HG03521 (cell line): ENCODE results near the gene SFR1.

Experiments used
- ATAC-seq: cut with Tn5 transposase; IDR thresholded peaks from one replicate; pipeline ENCODE4 v1.9.1; 2021; ENCODE audit warnings: mild to moderate bottlenecking, moderate library complexity; ENCODE audit not compliant: unreplicated experiment

Gene SFR1, protein sequence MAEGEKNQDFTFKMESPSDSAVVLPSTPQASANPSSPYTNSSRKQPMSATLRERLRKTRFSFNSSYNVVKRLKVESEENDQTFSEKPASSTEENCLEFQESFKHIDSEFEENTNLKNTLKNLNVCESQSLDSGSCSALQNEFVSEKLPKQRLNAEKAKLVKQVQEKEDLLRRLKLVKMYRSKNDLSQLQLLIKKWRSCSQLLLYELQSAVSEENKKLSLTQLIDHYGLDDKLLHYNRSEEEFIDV

DNA sequence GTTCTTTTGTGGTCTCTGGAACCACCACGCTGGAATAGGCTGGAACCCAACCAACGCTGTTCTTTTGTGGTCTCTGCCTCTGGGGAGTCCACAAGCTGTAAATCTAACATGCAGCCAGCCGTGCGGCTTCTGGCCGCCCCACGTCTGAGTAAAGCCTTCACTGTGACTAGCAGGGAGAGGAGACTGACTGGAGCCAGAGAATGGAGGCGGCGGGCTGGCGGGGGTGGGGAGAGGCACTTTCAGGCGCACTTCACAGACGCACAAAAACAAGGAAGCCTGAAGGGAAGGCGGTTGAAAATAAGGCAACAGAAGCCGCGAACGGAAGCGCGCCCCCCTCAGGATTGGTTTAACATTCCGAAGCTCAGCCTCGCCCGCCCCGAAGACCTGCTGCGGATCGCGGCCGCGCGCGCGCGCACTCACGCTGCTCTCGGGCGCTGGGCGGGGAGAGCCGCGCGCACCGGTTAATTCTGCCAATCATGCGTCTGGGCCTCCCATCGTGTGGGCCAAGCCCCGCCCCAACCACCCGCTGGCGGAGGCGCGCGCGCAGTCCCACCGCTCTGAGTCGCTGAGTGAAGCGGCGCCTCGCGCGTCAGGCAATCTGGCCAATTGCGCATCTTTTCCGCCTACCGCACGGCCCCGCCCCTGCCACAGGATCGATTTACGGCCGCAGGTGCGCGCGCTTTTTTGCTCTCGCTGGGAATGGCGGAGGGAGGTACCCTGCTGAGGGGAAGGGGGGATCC lies at the start of gene SFR1:
SFR1 (plus strand) TSS at position 687 of the 740 bp plus-strand sequence; CDS start at position 700, 13 bp downstream.
- ATAC-seq, result peak; percentile 87

DNA sequence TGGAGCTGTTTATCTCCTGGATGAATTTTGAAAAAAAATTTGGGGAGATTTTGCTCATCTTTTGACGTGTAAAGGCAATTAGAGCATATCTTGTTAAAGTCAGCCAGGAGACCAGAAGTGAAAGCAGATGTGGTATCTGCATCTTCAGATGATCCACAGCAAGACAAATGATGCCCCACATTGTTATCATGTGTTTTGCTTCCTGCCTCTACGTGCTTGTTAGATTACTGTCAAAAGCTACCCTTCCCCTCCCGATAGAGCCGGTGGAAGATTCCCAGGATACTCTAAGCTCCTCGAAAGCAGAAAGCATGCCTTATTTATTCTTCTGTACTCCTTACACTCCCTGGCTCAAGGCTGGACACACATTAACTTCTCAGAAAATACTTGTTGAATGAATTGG lies 49.2 kb upstream of the SFR1 start:
- no peak for ATAC-seq

DNA sequence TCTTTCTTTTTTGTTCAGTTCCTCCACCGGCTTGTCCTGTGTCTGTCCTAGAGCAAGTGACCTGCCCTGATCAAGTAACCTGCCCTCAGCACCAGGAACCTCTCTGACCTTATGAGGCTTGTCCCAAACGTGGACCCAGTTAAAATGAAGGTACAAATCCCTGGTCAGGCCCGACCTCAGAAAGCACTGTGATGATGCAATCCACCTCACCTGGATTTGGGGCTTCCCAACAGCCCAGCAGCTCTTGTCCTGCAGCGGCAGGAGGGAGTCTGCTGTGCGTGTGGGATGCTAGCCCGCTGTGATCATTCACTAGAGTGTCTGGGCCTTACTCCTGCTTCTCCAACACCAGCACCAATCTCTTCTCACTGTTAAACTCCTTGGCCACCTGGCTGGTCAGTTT lies 47.5 kb upstream of the SFR1 start:
- ATAC-seq, result no peak

DNA sequence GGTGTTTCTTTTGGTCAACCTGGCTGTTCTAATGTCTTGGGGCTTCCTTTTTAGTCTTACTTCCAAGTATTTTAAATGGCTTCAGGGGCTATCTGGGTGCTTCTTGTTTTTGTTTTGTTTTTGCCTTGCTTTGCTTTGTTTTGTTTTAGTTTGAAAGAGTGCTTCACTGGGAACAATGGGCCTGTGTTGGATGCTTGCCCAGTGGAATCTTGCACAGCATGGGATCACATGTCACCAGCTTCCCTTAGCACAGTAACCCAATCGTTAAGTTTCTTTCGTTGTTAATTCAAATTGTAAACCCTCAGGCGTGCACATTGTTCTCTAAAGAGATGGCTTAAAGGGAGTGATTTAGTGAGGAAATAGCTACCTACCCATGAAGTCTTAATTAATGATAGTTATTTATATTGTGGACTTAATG lies 45.2 kb upstream of the SFR1 start:
- ATAC-seq, result no peak

DNA sequence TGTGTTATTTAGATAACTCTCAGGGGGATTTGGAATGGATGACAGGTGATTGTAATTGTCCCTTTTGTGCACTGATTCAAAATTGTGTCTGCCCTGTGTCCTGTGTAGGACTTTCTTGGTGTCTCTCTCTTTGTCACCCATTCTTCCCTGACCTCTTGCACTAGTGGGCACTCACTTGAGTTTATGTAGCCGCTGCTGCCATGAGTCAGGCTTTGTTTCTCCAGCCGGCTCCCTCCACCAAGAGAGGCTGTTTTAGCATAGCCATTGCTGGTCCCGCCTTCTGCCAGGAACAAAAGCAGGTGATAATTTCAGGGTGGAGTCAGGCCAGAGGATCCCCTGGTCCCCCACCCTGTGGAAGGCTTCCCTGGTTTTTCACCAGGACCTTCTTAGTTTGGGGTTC lies 44.7 kb upstream of the SFR1 start:
- no peak for ATAC-seq

DNA sequence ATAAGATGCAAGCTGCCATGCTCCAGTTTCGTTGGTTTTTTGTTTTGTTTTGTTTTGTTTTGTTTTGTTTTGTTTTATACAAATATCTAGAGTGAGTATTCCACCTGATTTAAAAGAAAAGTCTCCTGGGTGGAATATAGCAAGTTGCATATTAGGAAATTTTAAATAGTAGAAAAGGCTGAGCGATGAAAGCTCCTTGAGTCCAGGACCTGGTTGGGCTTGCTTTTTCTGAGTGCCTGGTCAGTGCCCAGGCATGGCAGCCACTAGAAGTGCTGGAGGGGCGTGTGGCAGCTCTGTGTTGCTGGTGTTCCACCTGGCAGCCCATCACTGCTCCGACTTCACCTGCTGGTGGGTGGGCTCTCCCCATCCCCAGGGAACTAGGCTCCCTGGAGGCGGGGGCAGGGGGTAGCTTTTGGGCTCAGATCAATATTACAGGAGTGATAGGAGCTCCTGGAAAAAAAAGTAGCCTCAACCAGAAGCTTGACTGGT lies 44.3 kb upstream of the SFR1 start:
- no peak for ATAC-seq

DNA sequence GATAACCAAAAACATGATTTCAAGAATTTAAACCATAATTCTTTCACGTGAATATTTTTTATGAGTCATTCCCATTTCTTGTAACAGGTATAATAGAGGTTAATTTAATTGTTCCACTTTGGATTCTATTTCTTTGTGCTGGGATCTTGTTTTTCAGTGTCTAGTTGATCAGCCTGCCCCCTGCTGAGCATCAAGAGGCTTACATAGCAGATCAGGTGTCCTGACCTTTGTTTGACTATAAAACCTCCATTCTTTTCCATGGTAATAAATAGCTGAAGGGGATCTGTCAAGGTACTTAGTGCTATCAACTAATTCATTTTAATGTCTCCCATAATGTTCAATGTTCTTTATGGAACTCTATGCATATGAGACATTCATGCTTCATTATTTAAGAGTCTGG lies 41.2 kb upstream of the SFR1 start:
- no peak for ATAC-seq

DNA sequence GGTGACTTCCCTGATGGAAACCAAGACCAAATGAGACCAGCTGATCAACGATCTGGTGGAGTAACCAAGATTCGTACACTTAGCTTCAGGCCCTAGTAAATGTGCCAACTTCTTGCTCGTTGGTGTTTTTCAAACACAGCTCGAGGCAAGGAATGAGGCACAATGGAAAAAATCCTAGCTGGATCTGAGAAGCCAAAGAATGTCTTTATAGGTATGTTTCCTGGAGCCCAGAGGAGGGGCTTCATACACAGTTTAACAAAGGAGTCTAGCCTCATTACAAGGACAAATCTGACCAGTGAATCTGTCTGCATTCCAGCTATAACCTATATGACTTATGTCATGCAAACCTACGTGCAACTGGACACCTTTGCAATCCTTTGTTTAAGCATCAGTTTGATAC lies 40.0 kb upstream of the SFR1 start:
- no peak for ATAC-seq

DNA sequence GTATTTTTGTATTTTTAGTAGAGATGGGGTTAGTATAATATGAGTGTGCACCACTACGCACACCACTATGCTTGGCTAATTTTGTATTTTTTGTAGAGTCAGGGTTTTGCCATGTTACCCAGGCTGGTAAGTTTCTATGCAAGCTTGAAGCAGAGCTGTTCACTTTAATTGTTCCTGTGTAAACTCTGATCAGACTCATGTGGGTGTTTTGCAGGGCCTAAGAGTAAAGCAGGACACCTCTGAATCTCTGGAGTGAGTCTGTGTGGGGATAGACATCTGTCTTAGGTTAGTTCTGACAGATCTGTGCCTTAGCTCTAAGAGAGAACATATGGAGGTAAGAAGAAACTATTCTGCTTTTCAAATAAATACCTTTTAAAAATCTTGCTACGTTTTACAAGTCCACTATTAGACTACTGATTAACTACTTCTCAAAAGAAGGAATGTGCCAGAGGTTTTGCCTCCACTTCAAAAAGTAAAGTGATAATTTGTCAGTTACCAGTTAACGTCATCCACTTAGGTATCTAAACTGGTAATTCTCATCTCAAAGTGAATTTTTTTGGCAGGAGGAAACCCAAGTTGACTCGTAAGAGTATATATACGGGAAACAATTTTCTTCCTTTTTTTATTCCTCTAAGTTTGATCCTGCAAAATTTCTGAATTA lies 37.4 kb upstream of the SFR1 start:
- no peak for ATAC-seq

DNA sequence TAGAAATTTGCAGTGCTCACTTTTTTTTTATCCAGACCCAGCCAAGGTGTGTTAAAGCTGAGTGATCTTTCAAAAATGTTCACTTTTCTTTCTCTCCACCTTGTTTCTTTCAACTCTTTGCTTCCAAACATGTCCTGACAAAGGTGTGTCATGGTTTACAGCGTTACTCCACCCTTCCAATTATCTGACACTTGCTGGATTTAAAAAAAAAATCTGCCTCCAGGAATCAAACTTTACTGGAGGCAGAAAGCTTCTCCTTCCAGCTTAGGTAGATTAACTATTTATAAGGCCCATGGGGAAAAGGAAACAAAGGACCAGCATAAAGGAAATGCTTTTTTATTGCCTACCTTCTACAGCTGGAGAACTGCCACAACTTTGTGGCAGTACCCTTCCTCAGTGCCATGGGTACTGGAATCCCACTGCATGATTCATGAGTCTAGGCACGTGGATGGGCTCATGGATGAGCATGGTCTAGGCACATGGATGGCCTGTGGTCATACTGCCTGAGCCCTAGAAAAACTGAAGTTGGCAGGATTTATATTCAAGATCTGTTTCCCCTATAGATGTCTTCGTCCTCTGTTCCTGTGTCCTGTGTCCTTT lies 36.1 kb upstream of the SFR1 start, which contains the start of gene COL17A1:
COL17A1 (minus strand) TSS at position 80 of the 600 bp plus-strand sequence. CDS start 5,207 bp downstream, outside the sequence.
- no peak for ATAC-seq

DNA sequence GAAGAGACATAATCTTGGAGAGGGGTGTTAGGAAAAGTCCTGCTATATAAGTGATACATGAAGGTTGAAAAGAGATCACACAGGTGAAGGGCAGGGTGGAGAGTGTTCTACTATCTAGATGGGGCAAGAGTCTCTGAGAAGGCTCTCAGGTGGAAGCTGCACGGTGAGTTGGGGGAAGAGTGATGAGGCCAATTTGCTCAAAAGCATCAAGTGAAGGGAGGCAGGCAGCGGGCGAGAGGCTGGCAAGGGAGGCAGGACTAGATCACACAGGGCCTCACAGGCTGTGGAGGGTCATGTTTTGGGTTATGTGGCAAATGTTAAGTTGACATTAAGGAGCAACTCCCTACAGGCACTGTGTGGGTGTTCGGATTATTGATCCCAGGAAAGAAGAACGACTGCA lies 33.7 kb upstream of the SFR1 start:
- ATAC-seq, result no peak

DNA sequence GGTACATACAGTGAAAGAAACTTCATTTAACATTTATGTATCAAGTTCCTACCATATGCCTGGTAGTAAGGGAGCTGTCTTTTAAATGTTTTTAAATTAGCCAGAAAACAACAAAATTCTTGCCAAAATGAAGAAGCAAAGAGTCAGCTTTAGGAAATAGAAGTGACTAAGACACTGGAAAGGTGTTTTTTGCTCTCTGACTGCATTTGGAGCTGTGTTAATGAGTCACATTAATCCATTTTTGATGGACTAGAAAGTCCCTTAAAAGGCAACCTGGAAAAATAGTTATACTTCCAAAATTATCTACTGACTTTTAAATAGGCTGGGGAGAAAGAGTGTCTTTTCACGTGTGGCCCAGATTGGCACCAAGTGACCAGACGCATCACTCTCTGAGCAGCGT lies 32.4 kb upstream of the SFR1 start:
- no peak for ATAC-seq

DNA sequence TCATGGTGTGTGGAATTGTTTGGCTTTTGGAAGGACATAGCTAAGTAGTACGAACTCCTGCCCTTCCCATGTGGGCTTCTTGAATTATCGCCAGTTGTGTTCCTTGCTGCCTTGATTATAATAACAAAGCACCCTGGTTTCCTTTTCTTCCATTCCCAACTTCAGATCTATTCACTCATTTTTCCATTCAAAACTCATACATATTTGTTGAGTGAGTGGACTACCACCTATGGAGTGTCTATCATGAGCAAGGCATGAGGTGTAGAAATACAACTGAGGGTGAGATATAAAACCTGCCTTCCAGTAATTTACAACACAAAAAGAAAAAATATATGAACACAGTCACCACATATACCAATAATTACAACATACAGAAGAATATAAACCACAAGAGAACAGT lies 31.4 kb upstream of the SFR1 start:
- no peak for ATAC-seq

DNA sequence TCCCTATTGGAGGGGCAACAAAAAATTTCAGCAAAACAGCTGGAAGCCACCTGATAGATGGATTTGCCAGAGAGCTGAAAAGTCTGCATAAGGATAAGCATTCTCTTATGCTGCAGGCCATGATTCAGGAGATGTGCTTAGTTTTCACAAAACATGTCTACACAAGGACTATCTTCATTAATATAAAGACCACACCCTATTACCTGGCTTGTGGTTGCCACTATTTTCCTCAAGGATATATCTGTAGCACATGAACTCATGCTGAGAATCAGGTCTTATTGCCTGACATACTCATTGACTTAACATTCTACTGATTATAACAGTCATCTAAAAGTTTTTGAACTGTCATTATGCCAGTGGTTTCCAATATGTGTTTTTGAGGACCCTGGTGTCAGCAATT lies 29.2 kb upstream of the SFR1 start:
- no peak for ATAC-seq

DNA sequence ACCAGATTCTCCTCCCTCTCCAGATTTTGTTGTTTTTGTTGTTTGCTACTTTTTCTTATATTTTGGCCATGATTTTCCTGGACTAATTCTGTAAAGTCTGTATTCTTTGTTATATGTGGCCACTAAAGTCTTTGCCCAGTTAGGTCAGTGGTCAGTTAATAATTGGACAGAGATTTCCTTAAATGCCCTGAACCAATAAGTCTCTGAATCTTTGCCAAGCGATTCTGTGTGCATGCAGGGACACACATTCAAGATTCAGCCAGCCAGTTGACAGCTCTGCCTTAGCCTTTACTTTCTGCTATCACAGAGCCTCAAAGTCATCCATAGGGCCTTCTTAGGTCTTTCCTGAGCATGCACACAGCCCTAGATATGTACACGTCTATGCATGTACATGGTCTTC lies 25.3 kb upstream of the SFR1 start:
- ATAC-seq, result no peak

DNA sequence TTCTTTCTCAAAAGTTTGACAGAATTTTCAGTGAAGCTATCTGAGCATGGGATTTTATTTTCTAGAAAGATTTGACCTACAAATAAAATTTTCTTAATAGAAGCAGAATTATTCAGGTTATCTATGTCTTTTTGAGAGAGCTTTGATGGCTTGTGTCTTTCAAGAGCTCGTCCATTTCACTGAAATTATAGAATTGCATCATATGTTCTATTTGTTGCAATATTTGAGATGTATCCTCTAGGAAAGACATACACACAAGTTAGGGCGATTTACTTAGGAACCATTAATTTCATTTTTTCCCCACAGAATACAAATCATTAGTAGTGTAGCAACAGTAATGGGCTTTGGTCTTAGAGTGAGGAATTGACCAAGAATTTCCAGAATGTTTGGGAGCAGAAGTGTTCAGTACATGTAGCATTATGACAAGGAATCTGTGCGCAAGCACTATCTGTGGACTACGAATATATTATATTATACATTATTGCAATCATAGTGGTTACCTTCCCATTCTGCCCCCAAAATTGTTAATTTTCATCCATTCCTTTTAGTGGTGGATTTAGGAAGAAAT lies 23.5 kb upstream of the SFR1 start:
- no peak for ATAC-seq

DNA sequence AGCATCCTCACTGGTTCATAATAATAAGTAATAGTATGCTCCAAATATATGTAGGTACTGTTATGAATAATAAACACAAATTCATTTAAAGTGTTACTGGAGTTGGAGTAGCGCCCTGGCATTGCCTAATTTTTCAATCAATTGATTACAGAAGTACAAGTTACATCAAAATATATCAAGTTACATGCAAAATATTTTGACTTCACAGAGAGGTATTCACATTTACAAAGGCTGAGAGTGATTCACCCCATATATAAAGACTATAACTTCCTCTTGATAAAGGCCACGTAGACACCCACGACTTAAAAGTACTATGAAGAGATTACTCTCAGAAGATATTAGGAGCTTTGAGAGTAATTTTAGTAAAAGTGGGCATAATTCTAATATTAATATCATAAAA lies 22.7 kb upstream of the SFR1 start:
- no peak for ATAC-seq

DNA sequence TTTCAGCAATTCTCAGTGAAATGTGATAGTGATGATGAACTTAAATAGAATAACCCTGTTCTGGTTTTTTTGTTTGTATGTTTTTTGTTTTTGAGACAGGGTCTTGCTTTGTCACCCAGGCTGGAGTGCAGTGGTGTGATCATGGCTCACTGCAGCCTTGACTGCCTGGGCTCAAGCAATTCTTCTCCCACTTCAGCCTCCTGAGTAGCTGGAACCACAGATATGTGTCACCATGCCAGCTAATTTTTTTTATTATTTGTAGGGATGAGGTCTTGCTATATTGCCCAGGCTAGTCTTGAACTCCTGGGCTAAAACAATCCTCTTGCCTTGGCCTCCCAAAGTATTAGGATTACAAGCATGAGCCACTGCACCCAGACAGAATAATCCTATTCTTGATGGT lies 22.0 kb upstream of the SFR1 start:
- ATAC-seq, result no peak

DNA sequence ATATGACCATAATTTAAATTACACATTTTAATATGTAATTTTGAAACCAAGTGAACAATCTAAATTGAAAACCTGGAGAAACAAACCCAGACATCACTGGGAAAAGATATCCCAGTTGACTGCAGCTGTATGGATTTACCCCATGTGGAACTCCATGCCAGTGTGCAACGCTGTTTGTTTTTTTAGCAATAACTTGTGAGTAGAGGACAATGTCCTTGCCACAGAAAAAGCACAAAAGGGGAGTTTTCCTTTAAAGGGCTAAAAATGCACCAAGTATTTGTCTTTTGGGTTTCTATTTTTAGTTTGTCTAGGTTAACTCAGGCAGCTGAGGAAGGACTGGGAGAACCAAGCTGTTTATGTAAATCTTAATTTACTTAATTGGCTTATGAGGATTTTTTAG lies 21.2 kb upstream of the SFR1 start:
- ATAC-seq, result no peak

DNA sequence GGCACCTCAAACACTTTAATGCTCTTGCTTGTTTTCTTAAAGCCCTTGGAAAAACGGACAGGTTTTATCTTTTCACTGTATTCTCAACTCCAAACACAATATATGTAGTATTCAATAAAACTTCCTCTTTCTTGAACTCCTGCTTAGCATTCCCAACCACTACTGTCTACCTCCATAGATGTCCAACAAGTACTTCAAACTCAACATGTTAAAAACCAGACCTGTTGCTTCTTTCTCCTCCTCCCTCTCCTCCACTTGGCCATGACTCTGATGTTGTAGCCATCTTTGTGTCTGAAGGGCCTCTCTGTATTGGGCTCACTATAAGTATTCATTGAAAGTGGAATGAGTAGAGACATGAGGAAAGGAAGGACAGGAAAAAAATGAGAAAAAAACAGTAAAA lies 20.1 kb upstream of the SFR1 start:
- ATAC-seq, result no peak

DNA sequence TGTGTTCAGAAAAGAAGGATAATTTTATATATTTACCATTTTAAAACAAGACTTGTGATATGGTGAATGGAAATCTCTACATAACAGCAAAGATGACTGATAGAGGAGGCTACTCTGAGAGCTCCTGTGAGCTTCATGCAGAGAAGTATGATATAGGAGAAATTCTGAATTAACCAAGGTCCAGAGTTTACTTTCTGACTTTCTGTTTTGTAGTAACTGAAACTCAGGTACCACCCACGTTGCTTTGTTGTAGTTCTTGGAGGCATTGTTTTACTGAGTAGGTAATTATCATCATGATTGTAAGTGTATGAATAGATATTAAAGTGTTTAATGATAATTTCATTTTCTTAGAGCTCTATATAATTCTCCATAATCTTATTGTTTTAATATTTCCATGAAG lies 18.0 kb upstream of the SFR1 start:
- ATAC-seq, result no peak
